Activated gamma-delta T cell treated with anti-CD3 and anti-CD28 coated beads, Interleukin-2, amount 50 U/mL, for 16 hours (primary cell): ENCODE measurements around the gene OSBP2.

Experiments used
- DNase-seq: peaks from one replicate; pipeline ENCODE4 v3.0.0-alpha.2; 2020; ENCODE audit warnings: low read depth

The OSBP2 gene

GRCh38 chr22:30809086-30809485 is 114.4 kb downstream of the OSBP2 start:
- no peak for DNase-seq

- no peak for DNase-seq
These were observed 115.4 kb downstream of the OSBP2 start for GRCh38 chr22:30810105-30810504.

- no peak for DNase-seq
These were observed 119.3 kb downstream of the OSBP2 start for GRCh38 chr22:30813936-30814335.

GRCh38 chr22:30816413-30816812 is 121.7 kb downstream of the OSBP2 start:
- no peak for DNase-seq

GRCh38 chr22:30821381-30821780 is 126.7 kb downstream of the OSBP2 start:
- DNase-seq: no peak

- DNase-seq: no peak
These were observed 127.2 kb downstream of the OSBP2 start for GRCh38 chr22:30821863-30822215.

- no peak for DNase-seq
These were observed 127.7 kb downstream of the OSBP2 start for GRCh38 chr22:30822216-30823014.

GRCh38 chr22:30823015-30823370 is 128.3 kb downstream of the OSBP2 start:
- DNase-seq: no peak

- no peak for DNase-seq
These were observed 129.4 kb downstream of the OSBP2 start for GRCh38 chr22:30824096-30824495.

GRCh38 chr22:30824711-30825110 is 130.0 kb downstream of the OSBP2 start:
- DNase-seq: no peak

GRCh38 chr22:30825711-30826505 is 131.2 kb downstream of the OSBP2 start:
- DNase-seq: no peak

GRCh38 chr22:30826670-30827355 is 132.1 kb downstream of the OSBP2 start:
- DNase-seq: no peak

- no peak for DNase-seq
These were observed 133.0 kb downstream of the OSBP2 start for GRCh38 chr22:30827646-30828045.

- DNase-seq: no peak
These were observed 133.8 kb downstream of the OSBP2 start for GRCh38 chr22:30828187-30829155.

- no peak for DNase-seq
These were observed 135.4 kb downstream of the OSBP2 start for GRCh38 chr22:30829901-30830550.

GRCh38 chr22:30830907-30831306 is 136.2 kb downstream of the OSBP2 start:
- no peak for DNase-seq

- DNase-seq: no peak
These were observed 137.8 kb downstream of the OSBP2 start for GRCh38 chr22:30832407-30832987.

- no peak for DNase-seq
These were observed 138.6 kb downstream of the OSBP2 start for GRCh38 chr22:30833322-30833721.

- no peak for DNase-seq
These were observed 142.9 kb downstream of the OSBP2 start for GRCh38 chr22:30837531-30837930.

- no peak for DNase-seq
These were observed 143.4 kb downstream of the OSBP2 start for GRCh38 chr22:30838111-30838510.

- no peak for DNase-seq
These were observed 146.6 kb downstream of the OSBP2 start for GRCh38 chr22:30841273-30841672.
